Measurements from ENCODE around the gene RIBC2. TPM values are rescaled to one million over a fixed set of nuclear protein-coding genes. Genes with fewer than 3 reads are reported as not detected.
"Not testable (repeated sequence)": the region's sequence is repeated elsewhere in the genome, so short reads cannot be mapped to it uniquely, and the experiment has no call there.

The RIBC2 gene
- polyA plus RNA-seq, 2 of the 4 experiments (the other 2 are of a cell fraction): 3.0 to 3.8 TPM

- WGBS (ENCODE audit: missing lambda C conversion rate): 62% methylated on average over 3 of the region's 3 CpGs
- CTCF ChIA-PET: no interaction called here
- H3K4me3 ChIP-seq: no peak overlapping the region
- no peak for FAIRE-seq
- no peak for DNase-seq (ENCODE audit: low read depth in 1 of 2, low spot score in 1 of 2)
- TF ChIP-seq HEYL (CRISPR knock-in tag; IDR thresholded peaks at IDR 0.05) (no peak), CHD4 (IDR thresholded peaks at IDR 0.05; ENCODE audit: borderline replicate concordance) (no peak), USF2 (IDR thresholded peaks at IDR 0.05) (no peak), PBX3 (IDR thresholded peaks at IDR 0.05) (no peak), ZSCAN20 (CRISPR knock-in tag; IDR thresholded peaks at IDR 0.05) (no peak), PHF8 (IDR thresholded peaks at IDR 0.05; ENCODE audit: borderline replicate concordance, low read depth) (no peak), HDAC2 (IDR thresholded peaks at IDR 0.05) (no peak), NFE2L2 (conservative IDR thresholded peaks at IDR 0.05; ENCODE audit: low read length) (no peak), TP53 (CRISPR knock-in tag; IDR thresholded peaks at IDR 0.05) (no peak), CEBPB (IDR thresholded peaks at IDR 0.05) (no peak), CHD2 (IDR thresholded peaks at IDR 0.05; ENCODE audit: low read length, partially characterized antibody) (no peak)
- no peak for ATAC-seq
- no peak overlapping the region for H3K27ac ChIP-seq
- H3K9me3 ChIP-seq: peaks cover 11% of the 10 kb centered on the region; the same call in 2 of the 3 replicates
- no peaks in the 10 kb centered on the region for H3K4me1 ChIP-seq
- H3K4me2 ChIP-seq: no peak overlapping the region
- POLR2A ChIA-PET: no interaction called here
Measured at GRCh38 chr22:45366713-45367112, 46.8 kb upstream of the RIBC2 start.

GRCh38 chr22:45373592-45373991 lies 39.9 kb upstream of the RIBC2 start:
- FAIRE-seq; H3K4me3 ChIP-seq; POLR2A ChIA-PET; H3K4me1 ChIP-seq; CTCF ChIA-PET; ATAC-seq; H3K9me3 ChIP-seq; DNase-seq (ENCODE audit: low read depth in 1 of 2, low spot score in 1 of 2); H3K4me2 ChIP-seq; H3K27ac ChIP-seq: not testable (repeated sequence)
- 58% methylated on average over 3 of the region's 3 CpGs for WGBS (ENCODE audit: missing lambda C conversion rate)
- TF ChIP-seq MAFK (IDR thresholded peaks at IDR 0.05; ENCODE audit: partially characterized antibody): peak; percentile 54

GRCh38 chr22:45376009-45376408 lies 37.5 kb upstream of the RIBC2 start:
- ChIA-PET CTCF (no interaction called here), POLR2A (no interaction called here)
- Histone ChIP-seq H3K4me3 (no peak overlapping the region), H3K4me2 (no peak overlapping the region), H3K4me1 (no peaks in the 10 kb centered on the region), H3K9me3 (no peaks in the 10 kb centered on the region), H3K27ac (no peak overlapping the region)
- 65% methylated on average over 3 of the region's 3 CpGs for WGBS (ENCODE audit: missing lambda C conversion rate)
- FAIRE-seq (no peak), ATAC-seq (no peak), DNase-seq (ENCODE audit: low read depth in 1 of 2, low spot score in 1 of 2) (no peak)
- TF ChIP-seq ZNF302 (CRISPR knock-in tag; IDR thresholded peaks at IDR 0.05) (no peak), FOSB (CRISPR knock-in tag; IDR thresholded peaks at IDR 0.05) (no peak), CHD4 (IDR thresholded peaks at IDR 0.05; ENCODE audit: borderline replicate concordance) (no peak), RCOR1 (IDR thresholded peaks at IDR 0.05; ENCODE audit: low read depth, low read length) (no peak), REST (IDR thresholded peaks at IDR 0.05) (no peak), KDM1A (IDR thresholded peaks at IDR 0.05; ENCODE audit: low read depth) (no peak), ZC3H11A (IDR thresholded peaks at IDR 0.05) (no peak), PBX3 (IDR thresholded peaks at IDR 0.05) (no peak), HOXB13 (CRISPR knock-in tag; IDR thresholded peaks at IDR 0.05; ENCODE audit: low read depth) (no peak), HES2 (IDR thresholded peaks at IDR 0.05) (no peak), RARB (CRISPR knock-in tag; IDR thresholded peaks at IDR 0.05) (no peak), ELK1 (IDR thresholded peaks at IDR 0.05; ENCODE audit: low read depth, low read length) (no peak), JUN (IDR thresholded peaks at IDR 0.05) (no peak), FOSL2 (IDR thresholded peaks at IDR 0.05) (no peak), FOSL2 (CRISPR knock-in tag; IDR thresholded peaks at IDR 0.05) (no peak), TP53 (CRISPR knock-in tag; IDR thresholded peaks at IDR 0.05) (no peak), KDM5A (IDR thresholded peaks at IDR 0.05) (no peak)
